Measurements from ENCODE around the gene MXRA7.

DNA sequence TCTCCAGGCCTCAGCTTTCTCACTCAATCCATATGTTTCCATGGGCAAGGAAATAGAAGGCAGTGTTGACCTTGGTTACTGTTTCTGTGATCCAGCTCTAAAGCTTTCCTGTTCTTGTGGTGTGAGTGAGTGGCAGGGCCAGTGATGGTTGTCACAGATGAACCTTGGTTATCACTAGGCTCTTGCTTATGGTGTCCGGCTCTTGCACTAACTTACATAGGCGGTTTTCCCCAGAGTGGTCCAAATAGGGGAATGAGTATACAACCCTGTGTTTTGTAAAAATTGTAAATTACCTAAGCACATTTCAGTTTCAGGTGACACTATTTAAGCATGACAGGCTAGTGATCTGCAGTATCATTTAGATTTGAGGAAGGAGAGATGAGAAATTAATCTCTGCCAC is 34.0 kb upstream of the MXRA7 start:
- no peak for TF ChIP-seq CTCF (IDR thresholded peaks at IDR 0.05; ENCODE audit: low read depth, low read length)
- no peak for TF ChIP-seq EZH2phosphoT487 (IDR thresholded peaks at IDR 0.05; ENCODE audit: low read depth)

Measured in OCI-LY3 (cell line).